HG03575 (cell line): ENCODE results near the gene GLRA3.
"Not testable (repeated sequence)": the region's sequence is repeated elsewhere in the genome, so short reads cannot be mapped to it uniquely, and the experiment has no call there.

ENCODE experiments used
- ATAC-seq: cut with Tn5 transposase; IDR thresholded peaks from one replicate; pipeline ENCODE4 v1.9.1; 2021; ENCODE audit not compliant: unreplicated experiment, insufficient number of reproducible peaks, low FRiP score; ENCODE audit errors: extremely low read depth

GLRA3 gene

DNA sequence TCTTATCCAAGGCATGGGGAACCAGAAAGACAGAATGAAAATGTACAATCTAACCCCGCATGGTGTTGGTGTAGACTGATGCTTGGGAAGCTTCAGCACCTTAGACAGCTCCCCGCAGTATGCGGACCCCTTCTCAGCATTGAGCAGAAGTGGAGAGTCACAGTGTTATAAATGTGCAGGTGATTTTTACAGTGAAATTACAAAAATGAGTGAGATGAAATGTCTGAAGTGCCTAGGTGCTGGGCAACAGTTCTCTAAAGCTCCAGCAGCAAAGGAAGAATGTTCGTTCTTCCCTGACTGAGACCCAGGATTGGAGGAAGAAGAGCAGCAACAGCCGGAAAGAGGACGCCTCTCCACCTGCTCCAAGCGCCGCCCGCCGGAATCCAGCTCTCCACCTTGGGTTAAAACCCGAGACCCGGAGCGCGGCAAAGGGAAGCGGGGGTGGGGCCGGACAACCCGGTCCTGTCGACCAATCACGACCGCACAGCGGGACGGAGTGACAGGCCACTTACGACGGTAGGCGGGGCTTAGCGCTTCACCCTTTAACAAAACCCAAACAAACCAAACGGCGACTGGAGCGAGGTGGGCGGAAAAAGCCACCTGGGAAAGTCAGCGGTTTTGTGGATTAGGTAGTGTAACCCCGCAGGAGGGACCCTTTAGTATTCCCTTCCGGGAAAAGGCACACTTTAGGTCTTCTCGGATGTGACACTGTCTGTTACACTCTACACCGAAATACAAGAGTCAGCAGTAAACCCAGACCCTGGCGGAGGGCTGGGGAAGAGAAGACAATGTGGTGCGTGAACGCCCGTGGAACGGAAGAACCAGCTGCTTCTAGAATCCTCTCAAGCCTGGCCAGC is at the start of gene GLRA3:
GLRA3 (minus strand) TSS at position 403 of the 857 bp plus-strand sequence. CDS start 436 bp downstream, outside the sequence.
- ATAC-seq, result no peak

DNA sequence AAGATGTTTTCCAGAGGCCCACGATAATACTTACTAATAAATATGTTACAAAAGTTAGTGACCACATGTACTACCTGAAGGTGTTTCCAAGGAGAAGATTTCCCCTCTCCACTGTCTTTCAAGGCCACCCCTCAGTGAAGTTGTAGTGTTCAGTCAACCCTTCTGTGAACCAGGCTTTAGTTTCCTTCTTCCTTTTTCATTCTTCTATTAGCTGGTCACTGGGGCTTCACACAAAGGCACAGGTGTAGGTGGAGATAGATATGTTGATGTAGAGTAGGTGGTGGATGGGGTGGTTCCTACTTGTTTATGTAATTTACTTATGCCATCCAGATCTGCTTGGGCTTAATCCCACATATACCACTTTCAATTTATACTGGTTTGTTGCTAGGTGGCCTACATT is 45.9 kb upstream of the GLRA3 start:
- ATAC-seq, result no peak

DNA sequence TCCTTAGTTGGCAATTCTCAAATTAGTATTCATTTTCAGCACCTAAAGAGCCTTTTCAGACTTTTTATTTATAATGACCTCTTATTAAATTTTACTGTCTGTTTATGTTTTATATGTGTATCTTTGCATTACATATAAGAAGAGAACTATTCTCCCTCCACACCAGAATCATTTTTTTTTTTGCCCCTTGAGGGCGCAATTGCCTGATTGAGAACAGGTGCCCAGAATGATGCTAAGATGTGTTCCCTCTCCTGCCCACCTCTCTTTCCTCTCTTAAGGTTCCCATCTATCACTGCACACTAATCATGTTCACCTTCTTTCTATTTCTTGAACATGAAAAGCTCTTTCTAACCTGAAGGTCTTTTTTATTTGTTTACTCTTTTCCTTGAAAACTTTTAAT is 44.9 kb upstream of the GLRA3 start:
- no peak for ATAC-seq

DNA sequence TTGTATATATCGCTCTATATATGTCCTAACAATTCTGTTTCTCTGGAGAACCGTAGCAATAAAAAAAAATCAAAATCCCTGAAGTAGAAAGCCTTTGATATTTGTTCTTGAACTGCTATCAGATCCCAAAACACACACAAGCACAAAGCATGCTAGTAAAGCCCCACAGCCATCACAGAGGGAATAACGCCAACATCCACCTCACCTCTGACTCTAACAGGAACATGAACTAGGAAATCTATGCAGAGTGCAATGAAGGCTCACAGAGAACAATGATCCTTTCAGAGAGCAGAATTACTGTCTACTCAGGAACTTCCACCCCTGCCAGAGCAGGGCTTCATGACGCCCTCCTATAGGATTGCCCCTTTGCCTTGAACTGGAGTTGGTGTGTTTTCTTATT is 44.1 kb upstream of the GLRA3 start:
- not testable (repeated sequence) for ATAC-seq

DNA sequence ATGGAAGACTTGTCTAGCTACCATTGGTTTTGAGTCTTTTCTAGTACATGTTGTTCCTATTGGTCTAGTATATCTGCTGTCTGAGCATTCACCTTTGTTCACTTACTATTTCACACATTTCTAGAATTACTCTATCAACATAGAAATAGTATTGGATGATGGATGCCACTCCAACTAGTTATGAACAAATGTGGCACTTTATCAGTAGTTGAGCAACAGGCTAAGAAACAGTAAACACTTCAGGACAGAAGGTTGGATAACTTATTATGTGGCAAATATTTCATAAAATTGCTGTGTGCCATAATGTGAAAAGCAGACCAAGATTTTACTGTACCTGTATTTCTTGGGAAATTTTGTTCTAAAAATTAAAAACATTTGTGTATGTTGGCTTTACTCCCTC is 42.4 kb upstream of the GLRA3 start:
- no peak for ATAC-seq

DNA sequence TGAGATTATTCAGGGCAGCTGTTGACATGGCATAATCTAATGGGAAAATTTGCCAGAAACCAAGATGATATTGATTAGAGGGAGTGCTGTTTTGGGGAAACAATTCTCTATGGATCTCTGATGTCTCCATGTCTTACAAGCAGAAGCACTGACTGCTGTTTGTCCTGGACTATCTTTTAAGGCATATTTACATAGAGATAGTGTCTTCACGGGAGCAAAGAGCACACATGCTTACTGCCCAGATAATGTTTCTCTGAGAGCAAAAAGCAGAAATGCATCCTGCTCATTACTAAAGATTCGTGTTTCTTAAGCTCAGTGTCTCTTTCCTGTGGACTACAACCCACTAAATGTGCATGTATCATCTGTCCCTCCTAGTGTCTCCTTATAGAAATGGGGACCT is 41.3 kb upstream of the GLRA3 start:
- no peak for ATAC-seq

DNA sequence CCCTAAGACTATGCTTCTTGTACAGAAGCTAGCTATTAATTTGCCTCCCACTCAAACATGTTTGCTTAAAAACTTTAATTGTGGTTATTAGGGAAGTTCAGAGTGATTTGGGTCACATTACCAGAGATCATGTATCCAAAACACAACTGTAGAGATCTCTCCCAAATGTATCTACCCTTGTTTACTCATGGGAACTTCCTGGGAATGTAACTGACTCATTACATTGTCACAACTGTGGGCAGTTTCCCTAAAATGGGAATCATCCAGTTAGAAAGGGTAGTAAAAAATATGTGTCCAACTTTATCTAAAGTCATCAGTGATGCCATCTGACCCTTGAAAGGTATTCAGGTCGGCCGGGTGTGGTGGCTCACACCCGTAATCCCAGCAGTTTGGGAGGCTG is 40.3 kb upstream of the GLRA3 start:
- no peak for ATAC-seq

DNA sequence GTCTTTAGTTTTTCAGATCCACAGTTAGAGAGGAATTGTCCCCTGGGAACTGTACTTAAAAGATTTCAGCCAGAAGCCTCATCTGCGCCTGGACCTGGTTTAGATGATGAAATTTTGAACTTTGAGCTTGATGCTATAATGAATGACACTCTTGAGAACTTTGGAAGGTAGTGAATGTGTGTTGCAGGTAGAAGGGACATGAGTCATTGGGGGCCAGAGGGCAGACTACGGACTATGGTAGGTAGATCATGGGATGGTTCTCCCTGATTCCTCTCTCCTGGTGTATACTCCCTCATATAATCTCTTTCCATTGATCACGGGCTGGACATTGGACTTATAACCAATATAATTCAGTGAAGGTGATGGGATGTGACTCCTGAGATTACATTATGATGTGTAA is 38.9 kb upstream of the GLRA3 start:
- no peak for ATAC-seq

DNA sequence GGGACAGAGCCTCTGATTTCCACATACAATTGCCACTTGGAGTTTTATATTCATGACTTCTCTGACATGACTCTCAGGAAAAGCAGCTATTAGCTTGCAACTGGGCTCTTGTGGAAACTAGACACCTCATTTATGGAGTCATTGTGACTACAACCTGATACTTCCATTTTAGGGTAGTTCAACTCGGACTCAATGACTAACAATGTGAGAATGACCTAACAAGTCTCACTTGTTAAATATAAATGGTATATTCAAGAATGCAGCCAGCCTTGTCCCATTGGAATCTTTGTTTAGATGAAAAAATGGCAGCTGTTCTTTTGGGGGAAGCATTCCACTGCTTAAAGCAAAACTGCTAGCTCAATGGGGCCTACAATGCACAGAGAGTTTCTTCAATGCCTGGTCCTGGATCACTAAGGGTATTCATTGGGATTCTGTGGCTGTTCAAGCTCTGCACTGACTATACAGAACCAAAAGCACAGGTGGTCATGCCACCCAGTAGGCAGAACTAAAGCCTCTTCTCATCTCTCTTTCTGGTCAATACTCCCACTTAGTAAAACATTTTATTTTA is 36.5 kb upstream of the GLRA3 start:
- ATAC-seq, result no peak

DNA sequence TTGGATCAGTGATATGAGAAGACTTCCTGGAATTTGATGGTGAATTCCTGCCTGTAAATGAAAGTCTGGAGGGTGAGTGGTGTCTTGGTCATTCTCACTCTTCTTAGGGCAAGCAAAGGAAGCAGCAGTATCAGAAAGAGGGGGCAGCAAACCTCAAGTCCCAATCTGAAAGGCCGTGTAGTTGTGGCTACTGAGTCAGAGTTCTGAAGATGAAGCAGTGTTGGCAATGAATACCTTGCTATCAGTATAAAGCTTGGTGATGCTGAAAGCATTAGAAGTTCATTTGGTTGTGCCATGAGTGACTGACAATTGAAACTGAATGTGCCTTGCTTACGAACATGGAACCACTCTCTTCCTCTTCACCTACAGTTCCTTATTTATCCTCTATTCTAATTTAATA is 35.0 kb upstream of the GLRA3 start:
- ATAC-seq, result no peak

DNA sequence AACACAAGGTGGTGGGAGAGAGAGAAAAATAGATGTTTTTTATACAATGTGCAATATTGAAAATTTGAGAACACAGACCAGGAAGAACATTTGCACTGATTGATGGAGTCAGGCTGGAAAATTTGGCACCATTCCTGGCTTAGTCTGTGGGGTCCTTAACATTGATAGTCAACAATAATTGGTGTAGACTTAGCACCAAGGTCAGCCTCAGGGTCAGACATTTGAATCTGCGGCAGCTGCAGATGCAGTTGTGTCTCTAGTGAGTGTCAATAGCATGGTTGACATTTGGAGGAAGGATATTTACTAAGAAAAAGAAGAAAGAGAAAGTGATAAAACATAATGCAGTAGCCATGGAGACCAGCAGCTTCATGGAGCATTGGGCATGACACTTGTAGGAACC is 31.5 kb upstream of the GLRA3 start:
- no peak for ATAC-seq

DNA sequence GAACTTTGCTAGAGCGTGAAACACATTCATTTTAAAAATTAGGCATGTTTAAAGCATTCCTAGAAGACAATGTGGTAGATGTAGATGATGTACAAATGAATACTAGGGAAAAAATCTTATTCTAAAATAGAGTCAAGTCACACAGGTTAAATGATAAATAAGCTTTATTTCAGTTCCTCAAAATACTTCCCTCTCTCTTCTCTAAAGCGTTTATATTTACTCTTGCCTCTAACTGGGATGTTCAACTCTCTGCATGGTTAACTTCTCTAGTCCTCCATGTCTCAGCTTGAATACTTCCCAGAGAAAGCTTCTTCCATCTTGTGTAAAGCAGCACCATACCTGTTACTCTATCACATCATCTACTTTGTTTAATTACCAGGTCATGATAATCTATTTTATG is 30.9 kb upstream of the GLRA3 start:
- ATAC-seq, result no peak

DNA sequence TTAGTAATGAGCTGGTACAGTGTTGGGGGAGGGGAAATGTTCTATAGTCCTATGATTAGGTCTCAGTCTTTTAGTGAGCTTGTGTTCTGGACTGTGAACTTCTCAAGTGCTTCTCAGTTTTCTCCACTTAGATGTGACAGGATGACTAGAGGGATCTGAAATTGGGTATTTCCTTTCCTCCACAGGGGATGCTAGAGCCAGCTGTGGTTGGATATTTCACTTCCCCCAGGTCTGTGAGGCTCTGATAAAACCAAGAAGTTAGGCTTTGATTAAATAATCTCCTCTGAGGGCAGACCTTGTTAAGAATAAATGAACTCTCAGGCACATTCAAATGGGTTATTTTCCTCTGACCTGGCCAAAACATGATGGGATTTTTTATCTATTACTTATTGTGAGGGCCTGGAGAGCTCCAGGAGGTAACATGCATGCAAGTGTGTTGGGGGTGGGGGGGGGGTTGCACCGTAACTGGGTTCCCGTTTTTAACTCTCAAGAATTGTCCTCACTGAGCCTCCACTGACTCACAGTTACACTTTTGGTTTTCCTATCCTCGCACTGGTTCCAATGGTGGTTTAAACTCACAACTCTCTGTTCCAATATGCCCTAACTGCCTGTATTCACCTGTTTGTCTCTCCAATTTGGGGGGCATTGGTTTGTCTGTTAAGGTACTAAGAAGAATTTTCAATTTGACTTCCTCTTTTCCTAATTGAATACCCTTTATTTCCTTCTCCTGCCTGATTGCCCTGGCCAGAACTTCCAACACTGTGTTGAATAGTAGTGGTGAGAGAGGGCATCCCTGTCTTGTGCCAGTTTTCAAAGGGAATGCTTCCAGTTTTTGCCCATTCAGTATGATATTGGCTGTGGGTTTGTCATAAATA is 28.1 kb upstream of the GLRA3 start:
- no peak for ATAC-seq

DNA sequence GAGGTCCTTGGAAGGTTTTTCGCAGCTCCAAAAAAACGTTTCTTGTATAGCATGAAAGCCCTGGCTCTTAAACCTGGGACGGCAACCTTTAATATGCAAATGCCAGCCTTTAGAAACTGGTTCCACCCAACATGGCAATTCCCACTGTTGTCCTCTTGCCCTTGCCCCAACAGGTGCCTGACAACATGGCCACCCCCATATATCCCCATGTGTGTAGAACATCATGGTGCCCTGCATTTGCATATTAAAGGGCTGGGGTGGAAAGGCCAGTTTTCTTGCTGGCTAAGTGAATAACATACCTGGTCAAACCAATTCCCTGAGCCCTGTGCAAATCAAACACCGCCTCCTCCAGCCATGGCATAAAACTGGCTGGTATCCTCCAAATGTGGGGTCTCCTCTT is 26.0 kb upstream of the GLRA3 start:
- no peak for ATAC-seq

DNA sequence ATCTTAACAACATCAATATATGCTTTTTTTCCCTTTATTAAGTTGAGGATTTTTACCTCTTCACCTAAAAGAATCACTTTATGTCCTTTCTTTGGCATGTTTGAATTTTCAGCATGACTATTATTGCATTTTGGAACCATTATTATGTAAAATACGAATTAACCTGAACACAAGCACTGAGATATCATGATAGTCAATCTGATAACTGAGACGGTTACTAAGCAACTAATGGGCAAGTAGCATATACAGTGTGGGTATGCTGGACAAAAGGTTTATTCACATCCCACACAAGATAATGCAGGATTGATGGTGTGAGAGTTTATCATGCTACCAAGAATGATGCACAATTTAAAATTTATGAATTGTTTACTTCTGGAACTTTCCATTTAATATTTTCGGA is 24.6 kb upstream of the GLRA3 start:
- no peak for ATAC-seq

DNA sequence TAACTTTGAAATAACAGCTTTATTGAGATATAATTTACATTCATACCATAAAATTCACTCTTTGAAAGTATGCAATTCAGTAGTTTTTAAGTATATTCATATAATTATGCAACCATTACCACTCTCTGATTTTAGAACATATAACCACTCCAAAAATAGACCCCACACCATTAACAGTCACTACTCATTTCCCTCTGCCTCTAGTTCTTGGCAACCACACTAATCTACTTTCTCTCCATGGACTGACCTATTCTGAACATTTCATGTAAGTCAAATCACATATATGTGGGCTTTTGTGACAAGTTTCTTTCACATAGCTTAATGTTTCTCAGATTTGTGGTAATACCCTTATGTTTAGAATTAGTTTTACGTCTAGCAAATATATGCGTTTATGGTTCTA is 19.5 kb upstream of the GLRA3 start:
- ATAC-seq, result no peak

DNA sequence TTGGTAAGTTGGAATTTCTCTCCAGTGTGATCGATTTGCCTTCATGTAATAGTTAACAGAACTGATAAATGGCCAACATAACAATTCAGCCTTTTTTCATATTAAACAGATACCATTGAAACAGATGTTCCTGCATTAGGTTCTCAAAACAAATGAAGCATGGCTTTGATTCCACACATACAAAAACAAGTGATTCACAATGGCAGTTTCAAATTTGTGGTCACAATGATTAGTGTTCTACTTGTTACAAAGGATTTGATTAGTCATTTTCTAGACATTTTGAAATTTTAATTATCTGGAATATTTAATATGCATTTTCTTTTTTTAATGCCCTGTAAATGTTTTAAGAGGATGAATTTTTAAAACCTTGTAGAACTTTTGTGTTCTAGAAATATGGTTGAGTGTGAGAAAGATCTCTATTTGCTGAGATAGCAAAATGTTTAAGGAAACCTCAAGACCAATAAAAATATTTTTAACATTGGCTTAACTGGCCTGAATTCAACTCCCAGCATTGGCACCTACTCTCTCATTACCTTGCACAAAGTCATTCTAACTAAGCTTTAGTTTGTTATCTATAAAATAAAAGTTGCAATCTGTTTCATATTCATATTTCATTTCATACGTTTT is 18.9 kb upstream of the GLRA3 start:
- no peak for ATAC-seq

DNA sequence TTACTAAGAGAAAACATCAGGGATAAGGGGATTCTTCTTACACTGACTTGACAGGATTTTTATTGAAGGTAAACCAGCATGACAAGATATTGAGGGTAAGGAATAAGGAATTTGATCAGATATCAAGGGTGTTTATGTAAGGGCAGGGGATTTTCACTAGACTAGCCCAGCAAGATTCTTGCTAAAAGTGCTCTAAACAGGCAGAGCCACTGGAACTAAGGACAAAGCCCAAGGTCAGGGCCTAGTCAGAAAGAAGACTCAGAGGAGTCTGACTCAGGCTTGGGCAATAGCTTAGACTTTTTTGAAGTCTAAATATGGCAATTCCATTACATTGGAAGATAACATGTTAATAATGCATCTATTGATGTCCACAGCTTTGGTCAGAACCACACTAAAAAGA is 6.5 kb upstream of the GLRA3 start:
- no peak for ATAC-seq

DNA sequence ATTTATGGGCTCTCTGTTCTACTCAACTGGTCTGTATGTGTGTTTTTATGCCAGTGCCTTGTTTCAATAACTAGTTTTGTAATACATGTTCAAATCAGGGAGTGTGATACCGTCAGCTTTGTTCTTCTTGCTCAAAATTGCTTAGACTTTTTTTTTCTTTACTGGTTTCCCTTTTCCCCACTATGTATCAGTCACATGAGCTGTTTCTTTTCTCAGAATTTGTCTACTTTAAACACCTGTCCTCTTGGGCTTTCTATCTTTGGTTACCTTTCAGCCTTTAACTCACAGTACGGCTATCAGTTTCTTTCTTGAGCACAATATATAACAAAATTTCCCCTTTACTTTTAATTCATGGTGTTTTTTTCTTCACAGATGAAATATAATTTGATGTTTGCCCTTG is 5.4 kb upstream of the GLRA3 start:
- no peak for ATAC-seq
